CD4-positive, alpha-beta T cell treated with Interleukin-6 for 4 hours (primary cell): ENCODE data around the gene ADRA2A.

Experiments
- DNase-seq: peaks from one replicate; pipeline ENCODE4 v3.0.0-alpha.2; 2020; ENCODE audit warnings: mixed read lengths

Gene ADRA2A

DNA sequence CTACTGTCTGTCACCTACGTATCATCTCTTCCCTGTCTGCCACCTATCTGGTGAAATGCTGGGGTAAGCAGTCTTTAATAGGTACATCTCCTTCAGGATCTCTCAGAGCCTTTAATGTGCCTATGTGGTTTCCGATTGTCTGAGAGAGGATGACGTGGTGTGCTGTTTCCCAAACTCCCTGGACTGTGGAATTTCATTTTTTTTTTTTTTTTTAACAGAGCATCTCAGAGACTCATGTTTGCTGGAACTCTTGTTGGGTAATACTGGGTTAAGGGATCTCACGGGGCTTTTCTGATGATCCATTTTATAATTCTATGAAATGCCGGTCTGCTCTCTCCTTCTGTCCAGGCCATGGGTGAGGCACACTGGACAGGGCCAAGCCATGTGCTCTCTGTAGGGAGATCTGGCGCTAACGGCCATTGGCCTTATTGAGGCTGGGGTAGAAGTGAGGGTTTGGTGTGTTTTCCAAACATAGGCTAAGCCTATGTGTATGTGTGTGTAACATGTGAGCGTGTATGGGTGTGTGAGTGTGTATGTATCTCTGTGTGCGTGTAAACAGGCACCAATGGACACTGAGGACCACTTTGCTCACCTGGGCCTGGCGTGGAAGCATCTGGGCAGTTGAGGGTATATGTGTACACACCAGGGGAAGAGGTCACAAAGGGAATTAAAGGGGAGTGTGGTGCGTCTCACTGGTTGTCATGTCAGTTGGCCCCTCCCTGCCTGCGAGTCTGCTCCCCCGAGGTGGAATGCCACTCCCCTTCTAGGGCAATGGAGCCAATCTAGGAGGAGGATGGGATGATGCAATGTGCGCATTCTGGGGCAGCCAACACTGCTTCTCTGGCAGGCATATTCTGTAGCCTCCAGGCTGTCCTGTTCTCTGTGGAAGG is 7.8 kb downstream of the ADRA2A start:
- no peak for DNase-seq

DNA sequence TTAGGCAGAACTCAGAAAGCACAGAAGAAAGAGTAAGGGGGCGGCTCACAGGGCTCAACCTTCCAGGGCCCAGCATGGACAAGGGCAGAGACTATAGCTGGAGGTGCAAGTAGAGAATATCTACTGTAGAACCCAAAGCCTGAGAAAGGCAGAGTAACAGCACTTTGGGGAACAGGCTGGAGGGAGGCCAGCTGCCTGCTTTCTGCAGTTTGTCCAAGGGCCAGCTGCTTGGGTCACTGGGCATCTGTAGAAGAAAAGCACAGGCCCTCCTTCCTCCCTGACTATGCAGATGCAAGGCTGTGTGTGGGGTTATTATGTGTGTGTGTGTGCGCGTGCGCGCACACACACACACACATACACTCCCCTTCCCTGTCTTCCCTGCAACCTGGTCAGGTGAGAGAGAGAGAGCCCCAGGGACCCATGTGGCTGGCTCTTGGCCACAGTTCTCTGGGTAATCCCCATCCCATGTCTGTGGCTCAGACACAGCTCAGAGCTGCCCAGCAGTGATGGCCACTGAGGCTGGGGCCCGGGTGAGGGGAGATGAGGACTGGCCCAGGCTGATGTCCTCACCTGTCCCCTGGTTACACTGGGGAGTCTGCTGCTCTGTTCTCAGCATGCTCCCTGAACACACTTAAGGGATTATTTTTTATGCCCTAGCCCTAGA is 9.0 kb downstream of the ADRA2A start:
- no peak for DNase-seq

DNA sequence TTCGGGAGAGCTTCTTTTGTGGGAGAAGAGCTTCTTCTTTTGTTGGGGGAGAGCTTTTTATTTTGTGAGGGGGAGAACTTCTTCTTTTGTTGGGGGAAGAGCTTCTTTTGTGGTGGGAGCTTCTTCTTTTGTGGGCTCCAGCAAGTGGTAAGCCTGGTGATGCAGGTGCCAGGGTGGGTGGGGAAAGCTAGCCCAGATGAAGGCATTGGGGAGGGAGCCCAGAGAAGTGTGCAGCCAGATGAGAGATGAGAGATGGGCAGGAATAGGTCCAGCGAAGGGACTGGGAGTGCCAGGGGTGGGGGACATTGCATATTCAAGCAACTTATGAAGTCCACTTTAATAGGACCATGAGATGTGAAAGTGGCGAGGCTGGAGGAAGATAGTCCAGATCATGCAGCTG is 9.7 kb downstream of the ADRA2A start:
- no peak for DNase-seq

DNA sequence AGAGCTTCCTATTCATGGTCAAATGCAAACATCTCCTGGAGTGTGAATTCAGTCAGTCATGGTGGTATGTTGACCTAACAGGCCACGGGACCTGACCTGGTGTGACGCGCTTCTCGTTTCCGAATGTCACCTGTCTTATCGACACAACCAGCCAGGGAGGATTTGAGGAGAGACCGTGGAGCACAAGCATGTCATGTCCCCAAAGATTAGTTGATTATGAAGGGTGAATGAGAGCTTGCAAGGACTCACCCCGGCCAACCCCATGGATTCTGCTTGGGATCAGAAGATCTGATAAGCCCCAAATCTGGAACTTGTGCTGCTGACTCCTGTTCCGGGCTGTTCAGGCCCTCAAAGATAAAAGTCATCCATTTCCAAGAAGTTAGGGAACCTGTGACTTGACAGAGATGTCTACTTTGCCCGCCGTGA is 10.5 kb downstream of the ADRA2A start:
- DNase-seq, result no peak

DNA sequence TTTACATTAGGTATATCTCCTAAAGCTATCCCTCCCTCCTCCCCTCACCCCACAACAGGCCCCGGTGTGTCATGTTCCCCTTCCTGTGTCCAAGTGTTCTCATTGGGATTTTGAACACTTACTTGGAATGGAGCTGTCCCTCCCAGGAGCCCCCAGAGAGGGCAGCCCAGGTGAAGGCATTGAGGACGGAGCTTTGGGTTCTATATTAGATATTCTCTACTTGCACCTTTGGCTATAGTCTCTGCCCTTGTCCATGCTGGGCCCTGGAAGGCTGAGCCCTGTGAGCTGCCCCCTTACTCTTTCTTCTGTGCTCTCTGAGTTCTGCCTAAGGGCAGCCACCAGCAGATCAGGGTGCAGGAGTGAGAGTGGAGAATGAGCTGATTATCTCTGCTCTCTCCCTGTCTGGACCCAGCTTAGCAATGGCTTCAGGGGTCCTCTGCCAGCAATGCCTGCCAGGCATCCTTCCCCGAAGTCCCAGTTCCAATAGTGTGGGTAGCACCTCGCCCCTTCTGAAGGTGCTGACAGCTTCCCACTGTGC is 11.2 kb downstream of the ADRA2A start:
- DNase-seq, result no peak

DNA sequence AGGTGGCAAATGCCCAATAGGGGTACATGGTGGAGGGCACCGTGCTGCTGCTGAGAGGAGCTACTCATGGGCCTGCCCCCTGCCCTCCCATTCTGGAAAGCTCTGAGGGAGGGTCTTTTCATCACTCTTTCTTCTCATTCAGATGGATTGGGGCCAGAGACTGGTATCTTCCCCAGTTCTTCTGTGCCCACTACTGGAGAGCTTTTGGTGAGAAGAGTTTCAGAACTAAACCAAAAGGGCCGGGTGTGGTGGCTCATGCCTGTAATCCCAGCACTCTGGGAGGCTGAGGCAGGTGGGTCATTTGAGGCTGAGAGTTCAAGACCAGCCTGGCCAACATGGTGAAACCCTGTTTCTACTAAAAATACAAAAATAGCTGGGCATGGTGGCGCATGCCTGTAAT is 12.5 kb downstream of the ADRA2A start:
- DNase-seq, result no peak

DNA sequence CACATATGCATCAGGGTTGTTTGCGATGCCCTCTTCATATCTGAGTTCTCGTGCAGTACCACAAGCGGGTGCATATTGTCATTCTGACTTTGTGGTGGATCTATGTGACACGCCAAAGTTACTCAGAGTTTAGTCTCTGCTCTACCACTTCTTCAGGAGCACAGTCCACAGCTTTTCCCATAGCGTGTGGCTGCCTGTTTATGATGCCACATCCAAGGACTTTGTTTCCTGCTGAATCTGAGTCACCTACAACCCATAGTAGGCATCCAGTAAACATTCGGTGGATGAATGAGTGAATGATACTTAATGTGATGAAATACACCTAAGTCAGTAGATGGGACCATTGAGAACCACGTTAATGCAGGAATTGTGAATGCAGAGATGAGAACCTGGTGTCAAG is 15.0 kb downstream of the ADRA2A start:
- DNase-seq, result no peak

DNA sequence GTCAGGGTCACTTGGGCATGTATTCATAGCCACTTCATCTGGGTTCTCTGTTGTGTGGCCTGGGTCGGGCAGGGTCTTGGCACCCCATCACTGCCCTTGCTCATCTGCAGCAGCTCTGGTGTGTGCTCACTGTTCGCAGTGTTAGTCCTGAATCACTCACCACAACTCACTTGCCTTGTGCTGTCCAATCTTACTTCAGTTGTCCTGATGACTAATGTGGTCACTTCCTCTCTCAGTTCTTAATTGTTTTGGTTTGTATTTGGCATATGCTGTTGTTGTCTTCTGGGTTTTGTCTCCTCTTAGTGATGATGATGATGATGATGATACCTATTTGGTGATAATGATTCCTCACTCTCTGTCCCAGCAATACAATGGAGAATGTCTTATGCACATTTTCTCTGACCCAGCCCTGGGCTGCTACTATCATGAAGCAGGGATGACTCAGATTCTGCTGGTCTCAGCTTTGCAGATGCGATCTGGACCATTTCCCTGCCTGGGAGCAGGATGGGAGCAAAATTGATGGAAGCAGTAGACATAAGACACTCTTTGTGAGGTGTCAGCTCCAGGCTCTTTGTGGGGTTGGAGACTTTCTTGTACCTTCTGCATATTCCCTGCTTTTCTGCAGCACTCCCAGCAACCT is 17.0 kb downstream of the ADRA2A start:
- no peak for DNase-seq

DNA sequence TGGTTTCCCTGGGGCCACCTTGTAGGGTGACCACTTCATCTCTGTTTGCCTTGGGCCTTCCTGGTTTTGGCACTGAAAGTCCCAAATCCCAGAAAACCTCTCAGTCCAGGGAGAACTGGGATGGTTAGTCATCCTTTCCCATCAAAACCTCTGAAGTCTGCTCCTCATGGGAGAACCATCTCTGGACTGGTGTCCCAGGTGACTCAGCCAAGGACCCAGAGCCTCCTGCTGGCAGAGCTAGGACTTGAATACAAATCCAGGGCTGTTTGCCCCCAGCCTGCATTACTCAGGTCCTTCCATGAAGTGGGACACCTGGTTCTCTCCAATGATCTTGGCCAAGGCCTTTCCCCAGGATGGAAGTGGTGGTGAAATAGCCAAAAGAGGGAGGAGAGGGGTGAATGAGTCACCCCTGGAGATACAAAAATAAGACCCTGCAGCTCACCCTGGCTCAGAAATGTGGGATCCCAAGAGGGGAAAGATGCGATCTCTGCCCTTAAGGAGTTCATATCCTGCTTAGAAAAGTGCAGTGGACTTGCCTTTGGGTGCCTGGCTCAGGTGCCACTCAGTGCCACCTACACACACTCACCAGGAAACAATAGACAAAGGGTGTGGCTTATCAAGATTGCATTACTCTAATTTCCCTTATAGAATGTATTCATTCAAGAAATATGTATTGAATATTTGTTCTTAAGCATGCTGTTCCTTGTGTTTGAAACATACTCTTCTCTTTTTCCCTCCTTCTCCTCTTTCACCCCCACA is 22.0 kb downstream of the ADRA2A start:
- DNase-seq, result no peak

DNA sequence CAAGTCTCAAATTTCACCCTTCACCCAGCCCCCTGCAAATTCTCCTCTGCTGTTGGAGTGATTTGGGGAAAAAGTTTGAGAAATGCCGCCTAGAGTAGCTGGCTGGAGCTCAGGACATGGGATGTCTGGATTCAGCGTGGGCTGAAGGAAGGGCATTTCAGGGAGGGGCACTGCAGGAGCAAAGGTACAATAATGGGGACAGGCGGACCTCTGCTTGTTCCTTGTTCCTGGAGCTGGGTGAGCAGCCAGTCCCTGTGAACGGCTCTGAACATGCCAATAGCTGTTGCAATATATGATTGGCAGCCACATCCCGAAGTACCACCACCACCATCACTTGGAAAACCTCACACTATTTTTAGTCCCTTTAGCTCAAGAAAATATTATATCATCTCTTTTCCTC is 23.4 kb downstream of the ADRA2A start:
- no peak for DNase-seq

DNA sequence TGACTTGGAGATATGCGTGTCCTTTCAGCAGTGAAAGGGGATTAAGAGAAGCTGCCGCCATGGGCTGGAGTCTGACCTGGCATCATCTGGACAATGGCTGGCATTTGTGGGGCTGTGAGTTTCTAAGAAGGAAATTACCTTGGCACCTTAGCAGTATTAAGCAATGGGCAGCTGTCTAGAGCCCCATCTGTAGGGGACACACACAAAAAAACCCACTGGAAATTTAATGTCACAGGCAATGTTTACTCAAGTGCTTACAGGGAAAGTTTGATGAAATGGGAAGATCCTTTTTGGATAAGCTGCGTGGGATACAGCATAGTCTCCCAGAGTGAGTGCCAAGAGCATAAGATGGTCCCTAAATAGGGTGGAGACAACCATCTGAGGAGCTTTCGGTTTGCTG is 25.0 kb downstream of the ADRA2A start:
- no peak for DNase-seq

DNA sequence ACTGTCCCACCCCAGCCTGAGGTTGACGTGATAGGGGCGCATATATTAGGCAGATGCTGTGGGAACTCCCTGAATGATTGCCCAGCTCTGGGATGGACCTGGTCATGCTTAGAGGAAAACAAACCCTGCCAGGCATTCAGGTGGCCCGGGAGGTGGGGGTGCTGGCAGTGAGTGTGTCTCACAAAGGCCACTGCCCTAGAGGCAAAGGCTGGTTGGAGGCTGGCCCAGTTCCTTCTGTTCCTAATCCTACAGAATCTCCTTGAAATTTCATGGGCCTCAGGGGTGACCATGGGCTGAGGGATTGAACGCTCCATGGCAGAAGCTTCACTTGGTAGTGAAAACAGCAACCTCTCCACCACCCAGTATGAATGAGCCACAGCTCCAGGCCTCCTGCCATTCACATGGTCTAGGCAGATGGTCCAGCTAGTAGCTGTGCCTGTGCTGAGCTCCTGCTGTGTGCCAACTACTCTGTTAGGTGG is 25.6 kb downstream of the ADRA2A start:
- DNase-seq, result no peak

DNA sequence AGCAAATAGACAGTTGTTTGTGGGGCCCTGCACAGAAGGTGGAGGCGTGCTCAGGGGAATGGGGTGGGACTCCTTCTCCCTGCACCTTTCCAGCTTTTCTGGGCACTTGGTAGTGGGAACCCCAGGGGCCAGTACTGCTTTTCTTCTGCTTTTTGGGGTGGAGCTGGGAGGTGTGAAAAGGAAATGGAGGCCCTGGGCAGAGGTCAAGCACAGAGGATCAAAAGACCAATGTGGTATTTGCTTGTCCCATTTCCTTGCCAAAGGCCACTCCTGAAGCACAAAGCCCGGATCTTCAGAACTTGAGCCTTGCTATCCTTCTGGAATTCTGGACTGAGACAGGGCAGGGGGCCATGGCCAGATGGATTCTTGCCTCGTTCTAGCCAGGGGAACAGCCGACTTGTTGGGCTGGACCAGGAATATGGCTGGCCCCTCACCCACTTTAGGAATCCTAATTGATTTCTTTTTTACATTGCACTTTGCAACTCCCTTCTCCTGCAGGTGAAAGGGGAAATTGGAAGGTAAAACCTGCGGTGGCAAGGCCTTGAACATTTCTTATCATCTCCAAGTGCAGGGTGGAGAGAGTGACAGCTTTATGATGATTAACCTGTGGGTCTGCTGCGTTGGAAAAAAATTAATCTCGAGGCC is 26.5 kb downstream of the ADRA2A start:
- DNase-seq, result no peak

DNA sequence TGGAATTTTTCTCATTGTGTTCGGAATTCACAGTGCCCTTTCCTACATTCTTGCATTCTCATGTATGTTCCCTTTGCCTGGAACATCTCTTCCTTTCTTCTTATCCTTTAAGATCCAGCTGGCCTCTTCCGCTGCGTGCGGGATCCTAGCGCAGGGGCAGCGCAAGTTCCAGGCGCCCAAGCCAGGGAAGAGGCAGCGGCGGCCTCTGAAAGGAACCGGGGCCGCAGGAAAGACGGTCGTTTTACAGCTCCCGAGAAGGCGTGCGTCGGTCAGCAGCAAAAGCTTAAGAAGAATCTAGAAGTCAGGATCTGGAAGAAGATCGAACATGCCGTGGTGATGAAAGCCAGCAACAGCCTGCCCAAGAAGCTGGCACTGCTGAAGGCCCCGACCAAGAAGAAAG is 28.0 kb downstream of the ADRA2A start:
- DNase-seq, result no peak

DNA sequence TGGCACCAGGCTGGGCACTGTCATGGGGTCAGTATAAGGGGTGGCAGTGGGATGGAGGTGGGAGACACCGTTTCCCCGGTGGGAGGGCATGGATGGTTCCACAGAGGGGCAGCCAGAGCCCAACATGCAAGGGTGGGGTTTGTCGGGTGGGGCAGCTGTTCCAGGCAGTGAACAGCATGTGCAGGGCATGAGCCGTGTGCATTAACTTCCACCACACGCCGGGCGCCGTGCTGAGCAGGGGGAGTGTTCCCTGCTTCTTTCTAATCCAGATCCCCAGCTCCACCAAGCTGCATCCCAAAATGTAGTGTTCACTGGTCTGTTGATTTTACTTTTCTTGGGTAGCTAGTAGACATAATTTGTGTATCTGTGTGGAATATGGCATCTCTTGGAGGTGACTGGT is 29.3 kb downstream of the ADRA2A start:
- DNase-seq, result no peak

DNA sequence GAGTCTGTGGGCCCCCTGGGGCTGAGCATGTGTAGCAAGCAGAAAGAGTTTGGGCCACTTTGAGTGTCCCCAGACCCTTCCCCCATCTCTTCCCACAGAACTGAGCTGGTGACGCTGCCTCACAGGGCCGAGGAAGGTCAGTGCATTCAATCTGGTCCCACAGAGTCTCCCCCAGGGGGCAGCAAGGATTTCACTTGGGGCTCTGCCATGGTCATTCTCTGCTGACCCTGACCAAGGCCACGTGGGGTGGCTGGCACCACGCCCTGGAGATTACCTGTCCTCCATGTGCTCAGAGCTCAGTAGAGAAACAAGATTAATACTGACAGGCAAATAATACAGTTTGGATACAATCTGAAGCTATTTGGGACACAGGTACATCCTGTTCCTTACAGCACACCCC is 30.2 kb downstream of the ADRA2A start:
- DNase-seq, result no peak

DNA sequence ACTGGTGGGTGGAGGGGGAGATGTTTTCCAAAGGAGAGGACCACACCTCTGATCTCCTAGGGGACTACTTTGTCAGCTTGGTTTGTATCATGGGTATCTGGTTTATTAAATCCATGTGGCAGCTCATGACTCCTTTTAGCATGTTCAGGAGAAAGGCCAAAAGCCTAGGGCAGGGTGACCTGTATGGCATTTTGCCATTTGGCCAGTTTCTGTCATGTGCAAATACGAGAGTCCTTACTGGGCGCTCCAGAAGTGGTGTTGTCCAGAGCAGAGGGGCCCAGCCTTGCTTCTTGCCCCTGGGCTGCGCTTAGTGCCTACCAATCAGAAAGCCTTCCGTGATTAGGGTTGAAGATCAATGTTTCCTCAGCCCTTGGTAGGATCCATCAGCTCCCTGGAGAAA is 31.0 kb downstream of the ADRA2A start:
- DNase-seq, result no peak

DNA sequence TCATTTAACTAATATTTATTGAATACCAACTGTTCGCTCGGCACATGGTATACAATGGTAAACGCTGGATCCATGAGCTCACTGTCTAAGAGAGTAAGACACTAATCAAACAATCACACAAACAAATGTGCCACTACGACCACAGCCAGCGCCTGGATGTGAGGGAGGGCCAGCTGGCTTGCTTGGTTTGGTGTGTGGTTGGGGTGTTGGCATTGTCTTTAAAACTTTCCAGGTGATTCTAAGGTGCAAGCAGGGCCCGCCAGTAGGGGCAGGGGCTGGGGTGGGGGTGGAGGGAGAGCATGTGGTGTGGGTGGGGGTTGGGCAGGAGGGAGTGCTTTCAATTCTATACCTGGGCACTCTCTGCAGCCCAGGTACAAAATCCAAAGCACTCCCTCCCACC is 31.6 kb downstream of the ADRA2A start:
- no peak for DNase-seq

DNA sequence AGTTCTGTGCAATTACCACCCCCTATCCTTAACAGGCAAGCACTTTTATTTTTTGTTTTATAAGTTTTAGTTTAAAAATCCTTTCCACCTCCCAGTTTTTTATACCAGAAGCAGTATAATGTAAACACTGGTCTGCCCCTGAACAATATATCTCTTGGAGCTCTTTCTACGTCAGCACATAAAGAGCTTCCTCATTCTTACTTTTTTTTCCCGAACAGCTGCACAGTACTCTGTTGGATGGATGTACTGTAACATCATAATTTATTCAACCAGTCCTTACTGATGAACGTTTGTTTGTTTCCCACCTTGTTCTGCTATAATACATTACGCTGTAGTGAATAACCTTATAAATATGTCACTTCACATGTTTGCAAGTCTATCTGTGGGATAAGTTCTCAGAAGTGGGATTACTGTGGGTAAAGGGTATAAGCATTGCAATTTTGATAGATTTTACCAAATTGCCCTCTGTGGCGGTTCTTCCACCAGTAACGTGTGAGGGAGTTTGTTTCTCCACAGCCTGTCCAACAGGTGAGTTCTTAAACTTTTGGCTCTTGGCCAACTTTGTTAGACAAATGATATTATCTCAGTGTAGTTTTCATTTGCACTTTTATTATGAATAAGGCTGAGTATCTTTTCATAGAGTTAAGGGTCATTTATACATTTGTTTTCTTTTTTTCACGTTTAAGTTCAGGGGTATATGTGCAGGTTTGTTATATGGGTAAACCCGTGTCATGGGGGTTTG is 32.8 kb downstream of the ADRA2A start:
- no peak for DNase-seq

DNA sequence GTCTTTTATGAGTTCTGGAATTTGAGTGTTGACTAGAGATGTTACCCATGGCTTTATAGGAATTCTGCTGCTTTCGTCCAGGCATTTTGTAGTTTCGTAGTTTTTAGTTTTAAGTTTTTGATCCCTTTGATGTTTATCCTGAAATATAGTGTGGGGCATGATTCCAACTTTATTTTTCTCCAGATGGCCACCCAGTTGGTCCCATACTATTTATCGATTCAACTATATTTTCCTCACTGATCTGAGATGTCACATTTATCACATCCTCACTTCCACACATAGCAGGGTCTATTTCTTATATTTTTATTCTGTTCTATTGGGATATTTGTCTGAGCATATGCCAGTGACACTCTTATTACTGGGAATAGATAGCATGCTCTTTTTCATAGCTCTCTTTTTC is 33.9 kb downstream of the ADRA2A start:
- no peak for DNase-seq

DNA sequence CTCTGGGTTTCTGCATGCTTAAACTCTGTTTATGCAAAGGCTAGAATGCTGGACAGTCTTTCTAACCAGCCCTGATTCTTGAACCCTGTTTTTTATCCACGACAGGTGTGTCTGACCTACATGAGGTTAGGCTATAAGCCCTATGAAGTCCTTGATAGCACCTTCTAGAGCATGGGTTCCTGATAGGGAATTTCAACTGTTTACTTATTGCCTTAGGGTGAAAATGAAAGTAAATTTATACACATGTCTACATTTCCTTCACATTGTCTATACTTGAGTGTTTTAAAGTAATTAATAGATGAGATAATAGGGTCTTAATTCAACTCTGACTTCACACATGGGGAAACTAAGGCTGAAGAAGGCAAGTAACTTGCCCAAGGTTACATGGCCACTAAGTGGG is 35.5 kb downstream of the ADRA2A start:
- no peak for DNase-seq
